A549 (cell line): ENCODE measurements around the gene UFSP2. TPM values are rescaled to one million over a fixed set of nuclear protein-coding genes. Genes with fewer than 3 reads are reported as not detected.

ENCODE experiments used
- ATAC-seq, 2 experiments: fragments of 200-7000 bp in 1 of 2; fragments of >200 bp in 1 of 2; cut with Nextera tagmentation in 1 of 2; cut with Tn5 transposase in 1 of 2; 3 replicates each; pipeline versions ENCODE4 v1.8.0 to v1.9.1; 2018 to 2020; ENCODE audit warnings: mild to moderate bottlenecking in 1 of 2, moderate library complexity in 1 of 2
- CTCF ChIA-PET: fragments of 300-600 bp; sonication (Branson Sonifier 250); formaldehyde crosslinking; extraction: SDS; loops from one replicate; lab custom pipeline; 2021; ENCODE audit warnings: antibody characterized with exemption, inconsistent platforms; lab: Yijun Ruan, JAX
- POLR2A ChIA-PET: fragments of 350-600 bp; formaldehyde crosslinking; extraction: SDS; loops from one replicate; lab custom pipeline; 2021; ENCODE audit warnings: antibody characterized with exemption, inconsistent platforms; lab: Yijun Ruan, JAX
- DNase-seq, 2 experiments: peaks; one replicate each; pipeline versions ENCODE4 v3.0.0 to v3.0.0-alpha.2; 2011 to 2016; ENCODE audit warnings: low read depth in 1 of 2, low spot score in 1 of 2
- FAIRE-seq: peaks from 2 replicates; lab custom pipeline; 2011; peaks lifted over from hg19 to GRCh38; lab: Jason Lieb, UNC
- H3K27ac ChIP-seq, 2 experiments: fragments of >200 bp; sonication (Bioruptor Twin); formaldehyde crosslinking; 3 replicates each; pipeline ENCODE4 v1.5.1; 2016 to 2017
- H3K4me1 ChIP-seq: fragments of >200 bp; sonication (Bioruptor Twin); formaldehyde crosslinking; 3 replicates; pipeline ENCODE4 v1.6.1; 2016
- H3K4me2 ChIP-seq: fragments of >200 bp; sonication (Bioruptor Twin); formaldehyde crosslinking; 3 replicates; pipeline ENCODE4 v1.6.1; 2016
- H3K4me3 ChIP-seq: fragments of >200 bp; sonication (Bioruptor Twin); formaldehyde crosslinking; 3 replicates; pipeline ENCODE4 v1.5.1; 2016
- H3K9me3 ChIP-seq: fragments of >200 bp; sonication (Bioruptor Twin); formaldehyde crosslinking; 3 replicates; pipeline ENCODE4 v1.6.1; 2016
- BCL3 ChIP-seq: fragments of >200 bp; sonication (Bioruptor Twin); formaldehyde crosslinking; IDR thresholded peaks from 3 replicates; pipeline ENCODE4 v1.6.1; 2016
- CBX2 ChIP-seq: fragments of 200-600 bp; sonication (generic); IDR thresholded peaks from 2 replicates; pipeline ENCODE4 v1.6.1; 2016; ENCODE audit warnings: low read depth, mild to moderate bottlenecking, borderline replicate concordance
- CBX8 ChIP-seq: fragments of 200-600 bp; sonication (generic); IDR thresholded peaks from 2 replicates; pipeline ENCODE4 v1.6.1; 2016
- CEBPB ChIP-seq, 2 experiments: fragments of >200 bp in 1 of 2; sonication (Bioruptor Twin) in 1 of 2; formaldehyde crosslinking in 1 of 2; IDR thresholded peaks; 2 replicates each; pipeline ENCODE4 v1.6.1; 2012 to 2016
- EHMT2 ChIP-seq: fragments of 200-600 bp; sonication (generic); IDR thresholded peaks from 2 replicates; pipeline ENCODE4 v1.6.1; 2016; ENCODE audit warnings: antibody characterized with exemption, low read depth, mild to moderate bottlenecking, moderate library complexity
- ELK1 ChIP-seq: fragments of 150-350 bp; IDR thresholded peaks from 2 replicates; pipeline ENCODE4 v1.6.1; 2014; ENCODE audit warnings: low read depth, mild to moderate bottlenecking, low read length
- FOXS1 ChIP-seq: fragments of 250-450 bp; sonication (Bioruptor Pico); IDR thresholded peaks from 2 replicates; pipeline ENCODE4 v1.5.0; 2020; ENCODE audit warnings: mild to moderate bottlenecking, moderate library complexity
- HOXA7 ChIP-seq: fragments of 250-450 bp; sonication (Bioruptor Pico); IDR thresholded peaks from 2 replicates; pipeline ENCODE4 v1.5.0; 2020; ENCODE audit warnings: mild to moderate bottlenecking, moderate library complexity
- HOXB13 ChIP-seq: fragments of 250-450 bp; sonication (Bioruptor Pico); IDR thresholded peaks from 2 replicates; pipeline ENCODE4 v1.5.0; 2020; ENCODE audit warnings: low read depth, mild to moderate bottlenecking, moderate library complexity
- JUNB ChIP-seq: fragments of >200 bp; sonication (Bioruptor Twin); formaldehyde crosslinking; IDR thresholded peaks from 2 replicates; pipeline ENCODE4 v1.6.1; 2016
- NPAS2 ChIP-seq: fragments of 250-450 bp; sonication (Bioruptor Pico); IDR thresholded peaks from 2 replicates; pipeline ENCODE4 v1.8.0; 2022; ENCODE audit warnings: mild to moderate bottlenecking, moderate library complexity, borderline replicate concordance
- PBX3 ChIP-seq: IDR thresholded peaks from 2 replicates; pipeline ENCODE4 v1.6.1; 2012
- POLR2A ChIP-seq: IDR thresholded peaks from 2 replicates; pipeline ENCODE4 v1.6.1; 2012; ENCODE audit warnings: mild to moderate bottlenecking, low read length
- RAD21 ChIP-seq, 2 experiments: fragments of >200 bp in 1 of 2; sonication (Bioruptor Twin) in 1 of 2; formaldehyde crosslinking in 1 of 2; IDR thresholded peaks in 1 of 2; conservative IDR thresholded peaks in 1 of 2; 2 replicates in 1 of 2; 3 replicates in 1 of 2; pipeline ENCODE4 v1.6.1; 2012 to 2018; ENCODE audit warnings: inconsistent platforms in 1 of 2
- RCOR1 ChIP-seq: fragments of 150-350 bp; IDR thresholded peaks from 2 replicates; pipeline ENCODE4 v1.6.1; 2014; ENCODE audit warnings: antibody characterized with exemption, low read length, low read depth
- SMC3 ChIP-seq: fragments of >200 bp; sonication (Bioruptor Twin); formaldehyde crosslinking; IDR thresholded peaks from 3 replicates; pipeline ENCODE4 v1.6.1; 2018; ENCODE audit warnings: inconsistent platforms
- TP53 ChIP-seq: fragments of 250-450 bp; sonication (Bioruptor Pico); IDR thresholded peaks from 2 replicates; pipeline ENCODE4 v1.5.0; 2021; ENCODE audit warnings: mild to moderate bottlenecking, moderate library complexity
- USF2 ChIP-seq: fragments of 450-650 bp; IDR thresholded peaks from 2 replicates; pipeline ENCODE4 v1.6.1; 2014; ENCODE audit warnings: antibody characterized with exemption
- ZC3H11A ChIP-seq: fragments of 450-650 bp; IDR thresholded peaks from 2 replicates; pipeline ENCODE4 v1.6.1; 2014; ENCODE audit warnings: antibody characterized with exemption, mild to moderate bottlenecking
- ZFP36 ChIP-seq: fragments of 450-650 bp; IDR thresholded peaks from 2 replicates; pipeline ENCODE4 v1.6.1; 2014; ENCODE audit warnings: borderline replicate concordance; ENCODE audit not compliant: partially characterized antibody
- WGBS: methylation state at CpG from one replicate; pipeline ENCODE4 v1.1.6; 2017; ENCODE audit errors: missing lambda C conversion rate; 5-methylcytosine and 5-hydroxymethylcytosine counted together
- polyA plus RNA-seq, 4 experiments: library from polyadenylated mRNA; depleted of rRNA in 3 of 4; stranded (reverse); fragments of >200 nt; fragmentation: RNase III in 1 of 4; extraction: RNeasy Plus Mini Kit Qiagen cat#74134 plus additional on column Dnase treatment in 1 of 4; gene quantifications; 2 replicates in 3 of 4; 3 replicates in 1 of 4; pipeline ENCODE4 v1.2.3, GENCODE V29; 2011 to 2017
- TF ChIP-seq, protein P1 (sequence below): fragments of 250-450 bp; sonication (Bioruptor Pico); IDR thresholded peaks from 2 replicates; pipeline ENCODE4 v1.5.0; 2020; ENCODE audit warnings: low read depth, mild to moderate bottlenecking, moderate library complexity

Gene UFSP2
- polyA plus RNA-seq, 2 of the 4 experiments (the other 2 are of a cell fraction): 15.1 to 35.7 TPM

GRCh38 chr4:185382754-185383153 is 43.0 kb downstream of the UFSP2 start:
- ChIA-PET CTCF (no interaction called here), POLR2A (no interaction called here)
- no peak overlapping the region for H3K27ac ChIP-seq
- FAIRE-seq: no peak
- no peaks in the 10 kb centered on the region for H3K9me3 ChIP-seq
- no peak for ATAC-seq
- TF ChIP-seq PBX3 (no peak), SMC3 (no peak), NPAS2 (CRISPR knock-in tag) (no peak), RCOR1 (no peak), ZC3H11A (no peak)
- TF ChIP-seq, protein P1, sequence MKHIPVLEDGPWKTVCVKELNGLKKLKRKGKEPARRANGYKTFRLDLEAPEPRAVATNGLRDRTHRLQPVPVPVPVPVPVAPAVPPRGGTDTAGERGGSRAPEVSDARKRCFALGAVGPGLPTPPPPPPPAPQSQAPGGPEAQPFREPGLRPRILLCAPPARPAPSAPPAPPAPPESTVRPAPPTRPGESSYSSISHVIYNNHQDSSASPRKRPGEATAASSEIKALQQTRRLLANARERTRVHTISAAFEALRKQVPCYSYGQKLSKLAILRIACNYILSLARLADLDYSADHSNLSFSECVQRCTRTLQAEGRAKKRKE: no peak
- H3K4me1 ChIP-seq: no peaks in the 10 kb centered on the region
- DNase-seq: no peak
- H3K4me3 ChIP-seq: no peak overlapping the region
- H3K4me2 ChIP-seq: no peak overlapping the region

DNA sequence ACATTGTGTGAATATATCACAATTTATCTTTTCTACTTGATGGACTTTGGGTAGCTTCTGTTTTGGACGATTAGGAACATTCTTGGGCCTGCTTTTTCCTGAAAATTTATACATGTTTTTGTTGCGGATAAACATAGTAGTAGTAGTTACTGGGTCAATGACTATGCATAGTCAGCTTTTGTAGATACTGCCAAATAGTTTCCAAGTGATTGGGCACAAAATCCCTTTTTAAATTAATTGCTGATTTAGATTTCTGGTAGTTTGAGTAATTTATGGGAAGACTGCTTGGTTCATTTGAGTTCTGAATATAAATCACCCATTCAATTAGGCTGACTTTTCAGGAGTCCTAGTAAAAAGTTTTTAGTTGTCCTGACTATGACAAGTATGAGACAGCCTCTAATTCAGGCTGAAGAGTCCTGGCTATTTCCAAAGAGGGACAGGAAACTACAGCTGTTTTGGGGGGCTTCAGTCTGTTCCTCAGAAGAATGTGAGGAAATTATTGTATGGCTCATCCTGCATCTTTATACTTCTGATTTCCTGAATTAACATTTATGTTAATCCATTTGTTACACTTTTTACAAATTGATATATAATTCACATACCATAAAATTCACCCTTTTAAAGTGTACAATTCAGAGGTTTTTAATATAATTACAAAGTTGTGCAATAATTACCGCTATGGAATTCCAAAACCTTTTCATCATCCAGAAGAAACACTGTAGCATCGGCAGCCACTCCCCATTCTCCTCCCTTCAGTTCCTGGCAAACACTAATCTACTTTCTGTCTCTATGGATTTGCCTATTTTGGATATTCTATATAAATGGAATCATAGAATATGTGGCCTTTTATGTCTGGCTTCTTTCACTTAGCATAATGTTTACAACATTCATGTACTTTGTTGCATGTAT is 44.2 kb downstream of the UFSP2 start:
- CTCF ChIA-PET: no interaction called here
- Histone ChIP-seq H3K9me3 (no peaks in the 10 kb centered on the region), H3K4me1 (no peaks in the 10 kb centered on the region), H3K4me2 (no peak overlapping the region), H3K4me3 (no peak overlapping the region), H3K27ac (no peak overlapping the region)
- ATAC-seq (no peak), DNase-seq (no peak), FAIRE-seq (no peak)
- POLR2A ChIA-PET: no interaction called here
- TF ChIP-seq POLR2A (no peak), TP53 (CRISPR knock-in tag) (no peak), JUNB (no peak), CBX2 (no peak), HOXA7 (no peak), PBX3 (no peak), BCL3 (no peak)
- WGBS: 46% methylated on average over 4 of the region's 4 CpGs

DNA sequence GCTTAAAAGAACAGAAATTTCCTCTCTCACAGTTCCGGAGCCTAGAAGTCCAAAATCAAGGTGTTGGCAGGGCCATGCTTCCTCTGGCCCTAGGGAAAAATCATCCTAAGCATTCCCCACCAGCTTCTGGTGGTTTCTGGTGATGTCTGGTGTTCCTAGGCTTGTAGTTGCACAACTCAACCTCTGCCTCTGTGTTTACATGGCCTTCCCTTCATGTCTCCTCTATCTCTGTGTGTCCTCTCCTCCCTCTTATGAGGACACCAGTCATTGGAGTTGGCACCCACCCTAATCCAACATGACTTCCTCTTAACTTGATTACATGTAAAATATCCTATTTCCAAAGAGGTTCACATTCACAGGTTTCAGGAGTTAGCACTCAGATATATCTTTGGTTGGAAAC is 45.4 kb downstream of the UFSP2 start:
- Histone ChIP-seq H3K4me1 (no peaks in the 10 kb centered on the region), H3K27ac (no peak overlapping the region), H3K9me3 (no peaks in the 10 kb centered on the region), H3K4me2 (no peak overlapping the region), H3K4me3 (no peak overlapping the region)
- DNase-seq (no peak), FAIRE-seq (no peak), ATAC-seq (no peak)
- TF ChIP-seq TP53 (CRISPR knock-in tag) (no peak), CEBPB (IDR thresholded peaks at IDR 0.05) (no peak), ZFP36 (no peak), CBX8 (no peak), USF2 (no peak), EHMT2 (no peak), ELK1 (no peak), FOXS1 (no peak), RAD21 (conservative IDR thresholded peaks at IDR 0.05 in 1 of 2, IDR thresholded peaks at IDR 0.05 in 1 of 2) (no peak), HOXB13 (CRISPR knock-in tag) (no peak)
- TF ChIP-seq, protein P1: no peak
- WGBS: 77% methylated on average over 1 of the region's 1 CpG
- CTCF ChIA-PET: no interaction called here
- POLR2A ChIA-PET: no interaction called here
